Parietal lobe (tissue), 1 donor: ENCODE measurements around the gene KLRF1. TPM values are rescaled to one million over a fixed set of nuclear protein-coding genes. Genes with fewer than 3 reads are reported as not detected.

Experiments
- total RNA-seq: library from RNA; depleted of rRNA; stranded (reverse); fragments of >200 nt; gene quantifications from one replicate; pipeline ENCODE4 v1.2.3, GENCODE V29; 2014

The KLRF1 gene, protein sequence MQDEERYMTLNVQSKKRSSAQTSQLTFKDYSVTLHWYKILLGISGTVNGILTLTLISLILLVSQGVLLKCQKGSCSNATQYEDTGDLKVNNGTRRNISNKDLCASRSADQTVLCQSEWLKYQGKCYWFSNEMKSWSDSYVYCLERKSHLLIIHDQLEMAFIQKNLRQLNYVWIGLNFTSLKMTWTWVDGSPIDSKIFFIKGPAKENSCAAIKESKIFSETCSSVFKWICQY
- total RNA-seq = not detected

DNA sequence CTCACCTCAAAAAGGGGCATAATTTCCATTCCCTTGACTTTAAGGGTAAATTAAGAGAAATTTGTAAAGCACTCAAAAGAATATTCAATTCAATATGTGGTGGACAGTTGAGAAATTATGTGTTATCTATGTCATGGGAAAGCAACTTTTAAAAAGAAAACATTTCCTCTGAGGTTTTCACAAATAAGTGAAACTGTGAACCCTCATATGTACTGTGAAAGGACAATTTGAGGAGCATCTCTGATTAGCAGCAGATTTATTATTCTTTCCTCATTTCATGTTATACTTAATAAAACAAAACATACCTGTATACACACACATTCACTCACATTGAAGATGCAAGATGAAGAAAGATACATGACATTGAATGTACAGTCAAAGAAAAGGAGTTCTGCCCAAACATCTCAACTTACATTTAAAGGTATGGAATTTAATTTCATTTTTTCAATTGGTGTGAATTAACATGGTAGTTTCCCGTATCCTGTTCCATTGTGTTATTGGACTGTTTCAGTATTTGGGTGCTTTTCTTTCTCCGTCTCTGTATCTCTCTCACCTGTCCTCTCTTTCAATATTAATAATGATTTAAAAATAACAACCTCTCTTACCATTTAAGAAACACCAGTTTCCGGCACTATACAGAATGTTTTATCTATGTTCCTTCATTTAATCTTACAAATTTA is at the start of gene KLRF1:
Gene KLRF1, plus strand, starts transcription at position 273 of the 680 bp plus-strand sequence. Its CDS starts 64 bp downstream, at position 337.

DNA sequence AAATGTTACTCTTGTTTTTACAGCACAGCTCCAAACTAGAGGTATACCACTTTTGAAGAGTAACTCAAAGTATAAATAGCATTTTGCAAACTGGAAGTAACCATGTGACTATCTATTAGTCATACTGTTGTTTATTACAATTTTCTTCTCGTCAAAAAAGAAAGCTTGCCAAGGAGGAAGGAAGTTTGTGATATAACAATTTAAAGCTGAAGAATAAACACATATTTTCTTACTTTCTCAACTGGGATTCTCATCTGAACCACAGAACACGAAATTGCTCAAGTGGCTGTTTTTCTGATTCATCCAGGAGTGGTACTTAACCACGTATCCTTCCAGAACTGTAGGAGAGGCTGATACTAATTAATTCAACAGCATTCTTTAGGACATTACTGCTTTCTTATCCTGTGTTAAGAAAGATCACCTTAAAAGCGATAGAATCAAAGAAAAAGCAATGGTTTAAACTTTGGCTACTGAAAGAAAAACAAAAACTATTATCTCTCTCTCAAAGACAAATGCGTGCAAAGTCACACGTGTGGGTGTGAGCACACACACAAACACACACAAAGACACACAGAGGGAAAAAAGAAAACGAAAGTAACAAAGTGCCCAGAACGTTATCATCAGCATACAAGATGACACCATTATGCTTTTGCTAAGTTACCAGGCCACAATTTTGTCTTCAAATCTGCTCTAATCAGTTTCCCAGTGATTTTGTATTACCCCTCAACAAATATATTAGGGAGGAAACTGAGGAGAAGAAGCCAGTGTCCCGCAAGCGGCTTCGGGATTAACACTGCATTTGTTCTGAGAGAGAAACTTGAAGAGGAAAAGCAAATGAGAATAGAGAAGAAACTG is 42.3 kb downstream of the KLRF1 start, which contains the start of gene CLEC2B:
Gene CLEC2B, minus strand, starts transcription at position 48 of the 855 bp plus-strand sequence.

DNA sequence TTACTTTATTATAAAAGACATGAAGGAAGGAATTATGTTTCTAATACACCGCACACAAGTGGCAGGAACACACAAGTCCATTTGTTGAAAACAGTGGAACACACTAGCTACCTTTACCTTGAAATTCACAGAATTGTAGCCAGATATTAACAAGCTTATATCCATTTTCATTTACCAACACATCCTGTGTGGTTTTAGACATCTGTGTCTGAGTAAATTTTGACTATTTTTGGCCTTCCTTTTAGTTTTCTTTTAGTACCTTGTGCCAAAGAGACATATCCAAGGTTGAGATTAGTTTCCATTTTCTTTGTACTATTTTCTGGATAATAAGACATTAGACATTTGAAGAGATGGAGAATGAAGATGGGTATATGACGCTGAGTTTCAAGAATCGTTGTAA is 54.0 kb downstream of the KLRF1 start, which contains the start of gene KLRF2:
Gene KLRF2, plus strand, starts transcription at position 244 of the 400 bp plus-strand sequence. Its CDS starts 107 bp downstream, at position 351.

Other genes starting within 250 kb of the KLRF1 start
- not detected for gene KLRB1, start 219.6 kb upstream of the KLRF1 start, total RNA-seq
- gene CLEC2D, start 157.8 kb upstream of the KLRF1 start, total RNA-seq = 17.8 TPM
- gene CLECL1, start 94.4 kb upstream of the KLRF1 start, total RNA-seq = not detected
- gene CD69, start 66.6 kb upstream of the KLRF1 start, total RNA-seq = not detected
- gene CLEC2B, start 41.9 kb downstream of the KLRF1 start, total RNA-seq = 0.63 TPM
- gene KLRF2, start 54.0 kb downstream of the KLRF1 start, total RNA-seq = not detected
- not detected for gene CLEC2A, start 104.9 kb downstream of the KLRF1 start, total RNA-seq
- gene CLEC12A, start 143.9 kb downstream of the KLRF1 start, total RNA-seq = not detected
- not detected for gene CLEC1B, start 171.6 kb downstream of the KLRF1 start, total RNA-seq
- not detected for gene CLEC12B, start 183.1 kb downstream of the KLRF1 start, total RNA-seq
- not detected for gene CLEC9A, start 203.2 kb downstream of the KLRF1 start, total RNA-seq